HepG2 (cell line): ENCODE results near the gene SPRED2. TPM values are rescaled to one million over a fixed set of nuclear protein-coding genes. Genes with fewer than 3 reads are reported as not detected.

Source experiments
- ETV6 ChIP-seq: sonication (generic); formaldehyde crosslinking; conservative IDR thresholded peaks from 2 replicates; pipeline ENCODE4 v1.4.0; 2020; ENCODE audit warnings: missing genetic modification reagents
- KAT8 ChIP-seq: IDR thresholded peaks from 2 replicates; pipeline ENCODE4 v1.6.1; 2016; ENCODE audit warnings: missing genetic modification reagents, missing compliant biosample characterization
- KLF9 ChIP-seq: IDR thresholded peaks from 2 replicates; pipeline ENCODE4 v1.6.1; 2016; ENCODE audit warnings: low read depth
- NFE2L1 ChIP-seq: sonication (generic); formaldehyde crosslinking; IDR thresholded peaks from 2 replicates; pipeline ENCODE4 v1.4.0; 2020; ENCODE audit warnings: missing genetic modification reagents, mild to moderate bottlenecking, borderline replicate concordance
- PCBP2 ChIP-seq: fragments of 200-400 bp; formaldehyde crosslinking; optimal IDR thresholded peaks from 2 replicates; pipeline ENCODE3; 2018; ENCODE audit warnings: low read length, low read depth; ENCODE audit not compliant: poor library complexity, severe bottlenecking
- PHF20 ChIP-seq: sonication (generic); formaldehyde crosslinking; IDR thresholded peaks from 2 replicates; pipeline ENCODE4 v1.5.0; 2020; ENCODE audit warnings: mild to moderate bottlenecking, missing genetic modification reagents
- PHF8 ChIP-seq: sonication (generic); formaldehyde crosslinking; IDR thresholded peaks from 2 replicates; pipeline ENCODE4 v1.5.0; 2020; ENCODE audit warnings: missing genetic modification reagents
- POLR2A ChIP-seq, 2 experiments: IDR thresholded peaks; 2 replicates each; pipeline ENCODE4 v1.6.1; 2011; ENCODE audit warnings: low read depth in 2 of 2, low read length in 2 of 2, mild to moderate bottlenecking in 1 of 2, moderate library complexity in 1 of 2; ENCODE audit not compliant: insufficient read depth in 1 of 2
- RBM39 ChIP-seq: fragments of 200-400 bp; formaldehyde crosslinking; IDR thresholded peaks from one replicate; pipeline ENCODE4 v1.6.1; 2018; ENCODE audit warnings: antibody characterized with exemption, mild to moderate bottlenecking, low read depth, low read length; ENCODE audit not compliant: poor library complexity, severe bottlenecking
- RFX1 ChIP-seq: fragments of 450-650 bp; IDR thresholded peaks from 2 replicates; pipeline ENCODE4 v1.6.1; 2017
- SMAD3 ChIP-seq: sonication (generic); formaldehyde crosslinking; IDR thresholded peaks from 2 replicates; pipeline ENCODE4 v1.4.0; 2020; ENCODE audit warnings: missing genetic modification reagents
- SRF ChIP-seq: IDR thresholded peaks from 2 replicates; pipeline ENCODE4 v1.6.1; 2011; ENCODE audit warnings: mild to moderate bottlenecking, low read depth, low read length, moderate library complexity
- TAF15 ChIP-seq: fragments of 200-400 bp; formaldehyde crosslinking; IDR thresholded peaks from one replicate; pipeline ENCODE4 v1.6.1; 2018; ENCODE audit warnings: mild to moderate bottlenecking, low read depth, low read length; ENCODE audit not compliant: poor library complexity, severe bottlenecking
- TBX2 ChIP-seq: sonication (generic); formaldehyde crosslinking; IDR thresholded peaks from 2 replicates; pipeline ENCODE4 v1.5.0; 2020; ENCODE audit warnings: missing genetic modification reagents, mild to moderate bottlenecking, borderline replicate concordance
- ZNF264 ChIP-seq: sonication (generic); formaldehyde crosslinking; IDR thresholded peaks from 2 replicates; pipeline ENCODE4 v1.4.0; 2020; ENCODE audit warnings: missing genetic modification reagents
- ZNF431 ChIP-seq: sonication (generic); formaldehyde crosslinking; IDR thresholded peaks from 2 replicates; pipeline ENCODE4 v1.9.0; 2022; ENCODE audit warnings: missing genetic modification reagents, low read depth, mild to moderate bottlenecking, borderline replicate concordance
- ZNF788 ChIP-seq: sonication (generic); formaldehyde crosslinking; IDR thresholded peaks from 2 replicates; pipeline ENCODE4 v1.5.0; 2020; ENCODE audit warnings: mild to moderate bottlenecking, missing genetic modification reagents, borderline replicate concordance
- ZNF83 ChIP-seq: sonication (generic); formaldehyde crosslinking; IDR thresholded peaks from 2 replicates; pipeline ENCODE4 v1.4.0; 2020; ENCODE audit warnings: missing genetic modification reagents, mild to moderate bottlenecking, borderline replicate concordance
- polyA plus RNA-seq, 8 experiments: library from polyadenylated mRNA; depleted of rRNA in 3 of 8; stranded (reverse) in 7 of 8; unstranded in 1 of 8; fragments of >200 nt; fragmentation: Illumina TruSeq in 4 of 8; extraction: Trizol in 4 of 8; gene quantifications; 2 replicates each; pipeline versions ENCODE4 v1.2.1 to v1.2.3, GENCODE V29; 2011 to 2016; ENCODE audit warnings: low read depth in 4 of 8, missing spikeins in 1 of 8, mixed read lengths in 1 of 8; ENCODE audit not compliant: insufficient read depth in 1 of 8
- total RNA-seq, 5 experiments: library from RNA; depleted of rRNA; stranded (reverse); fragments of >200 nt; fragmentation: Illumina TruSeq; extraction: Trizol; gene quantifications; 2 replicates each; pipeline ENCODE4 v1.2.3, GENCODE V29; 2016; ENCODE audit warnings: low read depth in 1 of 5
- TF ChIP-seq, protein P1 (sequence below): sonication (generic); formaldehyde crosslinking; IDR thresholded peaks from 2 replicates; pipeline ENCODE4 v1.4.0; 2020; ENCODE audit warnings: missing genetic modification reagents
- TF ChIP-seq, protein P2 (sequence below): sonication (generic); formaldehyde crosslinking; IDR thresholded peaks from 2 replicates; pipeline ENCODE4 v1.4.0; 2020; ENCODE audit warnings: missing genetic modification reagents, borderline replicate concordance
- TF ChIP-seq, protein P3 (sequence below): sonication (generic); formaldehyde crosslinking; IDR thresholded peaks from 2 replicates; pipeline ENCODE4 v1.9.0; 2021; ENCODE audit warnings: missing genetic modification reagents, borderline replicate concordance

The SPRED2 gene
- total and polyA plus RNA-seq, 2 of the 13 experiments (the other 11 are each of a cell fraction or from before 2014, with no cell fraction given): 13.0 to 37.0 TPM

DNA sequence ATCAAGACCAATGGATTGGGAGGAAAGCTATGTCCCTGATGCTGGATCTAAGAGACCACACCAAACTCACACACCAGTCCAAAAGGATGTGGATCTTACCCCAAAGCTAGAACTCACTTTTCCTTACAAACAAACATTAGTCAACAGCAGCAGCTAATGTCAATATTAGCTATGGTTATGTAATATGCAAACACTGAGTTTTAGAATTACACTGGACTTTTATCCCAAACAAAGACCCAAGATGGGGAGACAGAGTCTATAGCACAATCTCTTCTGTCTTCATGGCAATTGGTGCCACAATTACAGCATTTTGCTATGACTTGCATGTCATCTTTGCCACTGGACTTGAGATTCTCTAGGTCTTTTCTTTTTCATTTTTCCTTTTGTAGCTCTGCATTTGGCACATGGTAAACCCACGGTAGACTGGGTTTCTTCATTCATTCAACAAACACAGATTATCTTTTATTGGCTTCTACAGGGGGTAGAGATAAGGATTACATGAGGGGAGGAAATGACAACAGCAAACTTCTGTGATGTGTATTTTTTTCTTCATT is 59.0 kb downstream of the SPRED2 start (continued):
- TF ChIP-seq, protein P1, sequence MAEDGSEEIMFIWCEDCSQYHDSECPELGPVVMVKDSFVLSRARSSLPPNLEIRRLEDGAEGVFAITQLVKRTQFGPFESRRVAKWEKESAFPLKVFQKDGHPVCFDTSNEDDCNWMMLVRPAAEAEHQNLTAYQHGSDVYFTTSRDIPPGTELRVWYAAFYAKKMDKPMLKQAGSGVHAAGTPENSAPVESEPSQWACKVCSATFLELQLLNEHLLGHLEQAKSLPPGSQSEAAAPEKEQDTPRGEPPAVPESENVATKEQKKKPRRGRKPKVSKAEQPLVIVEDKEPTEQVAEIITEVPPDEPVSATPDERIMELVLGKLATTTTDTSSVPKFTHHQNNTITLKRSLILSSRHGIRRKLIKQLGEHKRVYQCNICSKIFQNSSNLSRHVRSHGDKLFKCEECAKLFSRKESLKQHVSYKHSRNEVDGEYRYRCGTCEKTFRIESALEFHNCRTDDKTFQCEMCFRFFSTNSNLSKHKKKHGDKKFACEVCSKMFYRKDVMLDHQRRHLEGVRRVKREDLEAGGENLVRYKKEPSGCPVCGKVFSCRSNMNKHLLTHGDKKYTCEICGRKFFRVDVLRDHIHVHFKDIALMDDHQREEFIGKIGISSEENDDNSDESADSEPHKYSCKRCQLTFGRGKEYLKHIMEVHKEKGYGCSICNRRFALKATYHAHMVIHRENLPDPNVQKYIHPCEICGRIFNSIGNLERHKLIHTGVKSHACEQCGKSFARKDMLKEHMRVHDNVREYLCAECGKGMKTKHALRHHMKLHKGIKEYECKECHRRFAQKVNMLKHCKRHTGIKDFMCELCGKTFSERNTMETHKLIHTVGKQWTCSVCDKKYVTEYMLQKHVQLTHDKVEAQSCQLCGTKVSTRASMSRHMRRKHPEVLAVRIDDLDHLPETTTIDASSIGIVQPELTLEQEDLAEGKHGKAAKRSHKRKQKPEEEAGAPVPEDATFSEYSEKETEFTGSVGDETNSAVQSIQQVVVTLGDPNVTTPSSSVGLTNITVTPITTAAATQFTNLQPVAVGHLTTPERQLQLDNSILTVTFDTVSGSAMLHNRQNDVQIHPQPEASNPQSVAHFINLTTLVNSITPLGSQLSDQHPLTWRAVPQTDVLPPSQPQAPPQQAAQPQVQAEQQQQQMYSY (CRISPR knock-in tag): peak; percentile 73; the same call in 1 of the 2 replicates
- TF ChIP-seq TBX2 (CRISPR knock-in tag) (peak; percentile 93), KAT8 (CRISPR knock-in tag) (peak; percentile 93), PHF20 (CRISPR knock-in tag) (no peak), KLF9 (0 out of 2 replicates have a peak, but pooled peaks have one; percentile 19), POLR2A (IDR thresholded peaks at IDR 0.05; ENCODE audit: insufficient read depth in 1 of 2, low read depth in 2 of 2, low read length in 2 of 2) (0 out of 4 replicates have a peak, but pooled peaks of 1 of the 2 experiments have one; percentile 34), ZNF83 (CRISPR knock-in tag) (no peak), ZNF431 (CRISPR knock-in tag) (peak; percentile 56; the same call in 1 of the 2 replicates), TAF15 (no peak), ZNF788 (CRISPR knock-in tag) (peak; percentile 68; the same call in 1 of the 2 replicates), RBM39 (no peak), RFX1 (no peak), ZNF264 (CRISPR knock-in tag) (peak; percentile 98), PCBP2 (no peak), SMAD3 (CRISPR knock-in tag) (peak; percentile 100), ETV6 (peak; percentile 82), SRF (peak; percentile 44; the same call in 1 of the 2 replicates), PHF8 (CRISPR knock-in tag) (no peak), NFE2L1 (CRISPR knock-in tag) (no peak)
- TF ChIP-seq, protein P2, sequence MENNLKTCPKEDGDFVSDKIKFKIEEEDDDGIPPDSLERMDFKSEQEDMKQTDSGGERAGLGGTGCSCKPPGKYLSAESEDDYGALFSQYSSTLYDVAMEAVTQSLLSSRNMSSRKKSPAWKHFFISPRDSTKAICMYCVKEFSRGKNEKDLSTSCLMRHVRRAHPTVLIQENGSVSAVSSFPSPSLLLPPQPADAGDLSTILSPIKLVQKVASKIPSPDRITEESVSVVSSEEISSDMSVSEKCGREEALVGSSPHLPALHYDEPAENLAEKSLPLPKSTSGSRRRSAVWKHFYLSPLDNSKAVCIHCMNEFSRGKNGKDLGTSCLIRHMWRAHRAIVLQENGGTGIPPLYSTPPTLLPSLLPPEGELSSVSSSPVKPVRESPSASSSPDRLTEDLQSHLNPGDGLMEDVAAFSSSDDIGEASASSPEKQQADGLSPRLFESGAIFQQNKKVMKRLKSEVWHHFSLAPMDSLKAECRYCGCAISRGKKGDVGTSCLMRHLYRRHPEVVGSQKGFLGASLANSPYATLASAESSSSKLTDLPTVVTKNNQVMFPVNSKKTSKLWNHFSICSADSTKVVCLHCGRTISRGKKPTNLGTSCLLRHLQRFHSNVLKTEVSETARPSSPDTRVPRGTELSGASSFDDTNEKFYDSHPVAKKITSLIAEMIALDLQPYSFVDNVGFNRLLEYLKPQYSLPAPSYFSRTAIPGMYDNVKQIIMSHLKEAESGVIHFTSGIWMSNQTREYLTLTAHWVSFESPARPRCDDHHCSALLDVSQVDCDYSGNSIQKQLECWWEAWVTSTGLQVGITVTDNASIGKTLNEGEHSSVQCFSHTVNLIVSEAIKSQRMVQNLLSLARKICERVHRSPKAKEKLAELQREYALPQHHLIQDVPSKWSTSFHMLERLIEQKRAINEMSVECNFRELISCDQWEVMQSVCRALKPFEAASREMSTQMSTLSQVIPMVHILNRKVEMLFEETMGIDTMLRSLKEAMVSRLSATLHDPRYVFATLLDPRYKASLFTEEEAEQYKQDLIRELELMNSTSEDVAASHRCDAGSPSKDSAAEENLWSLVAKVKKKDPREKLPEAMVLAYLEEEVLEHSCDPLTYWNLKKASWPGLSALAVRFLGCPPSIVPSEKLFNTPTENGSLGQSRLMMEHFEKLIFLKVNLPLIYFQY (CRISPR knock-in tag): peak; percentile 95
- TF ChIP-seq, protein P3, sequence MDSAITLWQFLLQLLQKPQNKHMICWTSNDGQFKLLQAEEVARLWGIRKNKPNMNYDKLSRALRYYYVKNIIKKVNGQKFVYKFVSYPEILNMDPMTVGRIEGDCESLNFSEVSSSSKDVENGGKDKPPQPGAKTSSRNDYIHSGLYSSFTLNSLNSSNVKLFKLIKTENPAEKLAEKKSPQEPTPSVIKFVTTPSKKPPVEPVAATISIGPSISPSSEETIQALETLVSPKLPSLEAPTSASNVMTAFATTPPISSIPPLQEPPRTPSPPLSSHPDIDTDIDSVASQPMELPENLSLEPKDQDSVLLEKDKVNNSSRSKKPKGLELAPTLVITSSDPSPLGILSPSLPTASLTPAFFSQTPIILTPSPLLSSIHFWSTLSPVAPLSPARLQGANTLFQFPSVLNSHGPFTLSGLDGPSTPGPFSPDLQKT (CRISPR knock-in tag): no peak
